Ecto neural progenitor cell (in vitro differentiated cells): ENCODE results near the gene SLC23A2.

Source experiments
- DNase-seq: peaks from one replicate; pipeline ENCODE4 v3.0.0-alpha.2; 2018; ENCODE audit warnings: low spot score

Gene SLC23A2

GRCh38 chr20:4966826-4967751 is 34.2 kb downstream of the SLC23A2 start:
- no peak for DNase-seq

- no peak for DNase-seq
These were observed 39.0 kb downstream of the SLC23A2 start for GRCh38 chr20:4962241-4962855.

- DNase-seq, result no peak
These were observed 39.6 kb downstream of the SLC23A2 start for GRCh38 chr20:4961746-4962145.

GRCh38 chr20:4959592-4959991 is 41.7 kb downstream of the SLC23A2 start:
- no peak for DNase-seq

- DNase-seq, result no peak
These were observed 43.4 kb downstream of the SLC23A2 start for GRCh38 chr20:4957939-4958362.

GRCh38 chr20:4957187-4957586 is 44.1 kb downstream of the SLC23A2 start:
- no peak for DNase-seq

GRCh38 chr20:4956200-4956810 is 45.0 kb downstream of the SLC23A2 start:
- no peak for DNase-seq

- no peak for DNase-seq
These were observed 47.4 kb downstream of the SLC23A2 start for GRCh38 chr20:4953881-4954280.

GRCh38 chr20:4952229-4952628 is 49.1 kb downstream of the SLC23A2 start:
- DNase-seq, result no peak

- no peak for DNase-seq
These were observed 50.0 kb downstream of the SLC23A2 start for GRCh38 chr20:4951299-4951698.

GRCh38 chr20:4950841-4951240 is 50.5 kb downstream of the SLC23A2 start:
- no peak for DNase-seq

- DNase-seq, result no peak
These were observed 50.9 kb downstream of the SLC23A2 start for GRCh38 chr20:4950437-4950836.

GRCh38 chr20:4949833-4950178 is 51.5 kb downstream of the SLC23A2 start:
- no peak for DNase-seq

GRCh38 chr20:4947817-4948559 is 53.3 kb downstream of the SLC23A2 start:
- DNase-seq, result no peak

- DNase-seq, result no peak
These were observed 54.3 kb downstream of the SLC23A2 start for GRCh38 chr20:4946986-4947385.

- DNase-seq, result no peak
These were observed 54.7 kb downstream of the SLC23A2 start for GRCh38 chr20:4946585-4946984.

GRCh38 chr20:4944518-4945313 is 56.6 kb downstream of the SLC23A2 start:
- DNase-seq, result no peak

- DNase-seq, result no peak
These were observed 59.0 kb downstream of the SLC23A2 start for GRCh38 chr20:4942331-4942730.

GRCh38 chr20:4937407-4938319 is 63.6 kb downstream of the SLC23A2 start:
- DNase-seq, result no peak

- DNase-seq, result no peak
These were observed 64.4 kb downstream of the SLC23A2 start for GRCh38 chr20:4936851-4937406.
